GM12878 (cell line): ENCODE data around the gene DDX4.

Experiments used
- EP300 ChIP-seq, 2 experiments: fragments of 150-350 bp in 1 of 2; IDR thresholded peaks; 2 replicates each; pipeline ENCODE4 v1.6.1; 2011 to 2012; ENCODE audit warnings: low read depth in 2 of 2, low read length in 2 of 2, borderline replicate concordance in 1 of 2, improper control_type of control experiment in 1 of 2, inconsistent platforms in 1 of 2; ENCODE audit not compliant: control insufficient read depth in 1 of 2
- EZH2 ChIP-seq: IDR thresholded peaks from 2 replicates; pipeline ENCODE4 v1.6.1; 2012; ENCODE audit warnings: low read depth, mild to moderate bottlenecking, control low read depth, inconsistent platforms, low read length, borderline replicate concordance; ENCODE audit not compliant: control insufficient read depth
- NBN ChIP-seq: fragments of 450-650 bp; IDR thresholded peaks from 2 replicates; pipeline ENCODE4 v1.6.1; 2016
- SREBF2 ChIP-seq: IDR thresholded peaks from 2 replicates; pipeline ENCODE4 v1.6.1; 2012; ENCODE audit warnings: mild to moderate bottlenecking, low read length
- TAF1 ChIP-seq: IDR thresholded peaks from 2 replicates; pipeline ENCODE4 v1.6.1; 2011; ENCODE audit warnings: mild to moderate bottlenecking, low read depth, low read length, borderline replicate concordance
- ZNF274 ChIP-seq: IDR thresholded peaks from one replicate; pipeline ENCODE4 v1.8.0; 2011; ENCODE audit not compliant: insufficient read length, insufficient read depth
- TF ChIP-seq, protein P1 (sequence below), 3 experiments: IDR thresholded peaks in 2 of 3; conservative IDR thresholded peaks in 1 of 3; 2 replicates each; pipeline ENCODE4 v1.5.1; 2011; ENCODE audit warnings: low read depth in 3 of 3, low read length in 3 of 3, mild to moderate bottlenecking in 3 of 3, control low read depth in 2 of 3, moderate library complexity in 2 of 3, inconsistent platforms in 1 of 3, mixed read lengths in 1 of 3; ENCODE audit not compliant: control insufficient read depth in 2 of 3, insufficient read depth in 1 of 3; ENCODE audit errors: extremely low read depth in 1 of 3
- TF ChIP-seq, protein P2 (sequence below): IDR thresholded peaks from 2 replicates; pipeline ENCODE4 v1.6.1; 2012; ENCODE audit warnings: low read length, inconsistent platforms
- TF ChIP-seq, protein P3 (sequence below): IDR thresholded peaks from 2 replicates; pipeline ENCODE4 v1.6.1; 2011; ENCODE audit warnings: low read depth, low read length, improper control_type of control experiment, borderline replicate concordance
- TF ChIP-seq, protein P4 (sequence below): fragments of 450-650 bp; IDR thresholded peaks from 2 replicates; pipeline ENCODE4 v1.6.1; 2017; ENCODE audit warnings: mild to moderate bottlenecking, moderate library complexity
- TF ChIP-seq, protein P5 (sequence below): fragments of 150-350 bp; IDR thresholded peaks from 2 replicates; pipeline ENCODE4 v1.6.1; 2016; ENCODE audit warnings: low read depth, low read length

DNA sequence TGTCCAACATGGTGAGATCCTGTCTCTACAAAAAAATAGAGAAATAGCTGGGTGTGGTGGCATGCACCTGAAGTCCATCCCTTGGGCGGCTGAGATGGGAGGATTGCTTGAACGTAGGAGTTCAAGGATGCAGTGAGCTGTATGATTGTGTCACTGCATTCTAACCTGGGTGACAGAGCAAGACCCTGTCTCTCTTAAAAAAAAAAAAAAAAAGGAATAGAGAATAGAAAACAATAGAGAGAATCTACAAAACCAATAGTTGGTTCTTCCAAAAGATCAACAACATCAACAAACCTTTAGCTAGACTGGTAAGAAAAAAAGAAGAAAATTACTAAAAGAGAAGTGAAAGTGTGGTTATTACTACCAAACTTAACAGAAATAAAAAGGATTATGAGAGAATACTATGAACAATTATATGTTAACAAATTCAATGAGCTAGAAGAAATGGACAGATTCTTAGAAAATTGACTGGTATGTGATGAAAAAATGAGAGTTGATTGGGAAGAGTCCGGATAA, 17.6 kb upstream of the DDX4 start:
- TF ChIP-seq, protein P1, sequence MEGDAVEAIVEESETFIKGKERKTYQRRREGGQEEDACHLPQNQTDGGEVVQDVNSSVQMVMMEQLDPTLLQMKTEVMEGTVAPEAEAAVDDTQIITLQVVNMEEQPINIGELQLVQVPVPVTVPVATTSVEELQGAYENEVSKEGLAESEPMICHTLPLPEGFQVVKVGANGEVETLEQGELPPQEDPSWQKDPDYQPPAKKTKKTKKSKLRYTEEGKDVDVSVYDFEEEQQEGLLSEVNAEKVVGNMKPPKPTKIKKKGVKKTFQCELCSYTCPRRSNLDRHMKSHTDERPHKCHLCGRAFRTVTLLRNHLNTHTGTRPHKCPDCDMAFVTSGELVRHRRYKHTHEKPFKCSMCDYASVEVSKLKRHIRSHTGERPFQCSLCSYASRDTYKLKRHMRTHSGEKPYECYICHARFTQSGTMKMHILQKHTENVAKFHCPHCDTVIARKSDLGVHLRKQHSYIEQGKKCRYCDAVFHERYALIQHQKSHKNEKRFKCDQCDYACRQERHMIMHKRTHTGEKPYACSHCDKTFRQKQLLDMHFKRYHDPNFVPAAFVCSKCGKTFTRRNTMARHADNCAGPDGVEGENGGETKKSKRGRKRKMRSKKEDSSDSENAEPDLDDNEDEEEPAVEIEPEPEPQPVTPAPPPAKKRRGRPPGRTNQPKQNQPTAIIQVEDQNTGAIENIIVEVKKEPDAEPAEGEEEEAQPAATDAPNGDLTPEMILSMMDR (IDR thresholded peaks at IDR 0.05 in 2 of 3, conservative IDR thresholded peaks at IDR 0.05 in 1 of 3; ENCODE audit: control insufficient read depth in 2 of 3, extremely low read depth in 1 of 3, insufficient read depth in 1 of 3, low read depth in 3 of 3, low read length in 3 of 3), result no peak
- no peak for TF ChIP-seq EP300 (IDR thresholded peaks at IDR 0.05; ENCODE audit: borderline replicate concordance in 1 of 2, control insufficient read depth in 1 of 2, low read depth in 2 of 2, low read length in 2 of 2)
- TF ChIP-seq, protein P2, sequence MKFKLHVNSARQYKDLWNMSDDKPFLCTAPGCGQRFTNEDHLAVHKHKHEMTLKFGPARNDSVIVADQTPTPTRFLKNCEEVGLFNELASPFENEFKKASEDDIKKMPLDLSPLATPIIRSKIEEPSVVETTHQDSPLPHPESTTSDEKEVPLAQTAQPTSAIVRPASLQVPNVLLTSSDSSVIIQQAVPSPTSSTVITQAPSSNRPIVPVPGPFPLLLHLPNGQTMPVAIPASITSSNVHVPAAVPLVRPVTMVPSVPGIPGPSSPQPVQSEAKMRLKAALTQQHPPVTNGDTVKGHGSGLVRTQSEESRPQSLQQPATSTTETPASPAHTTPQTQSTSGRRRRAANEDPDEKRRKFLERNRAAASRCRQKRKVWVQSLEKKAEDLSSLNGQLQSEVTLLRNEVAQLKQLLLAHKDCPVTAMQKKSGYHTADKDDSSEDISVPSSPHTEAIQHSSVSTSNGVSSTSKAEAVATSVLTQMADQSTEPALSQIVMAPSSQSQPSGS, result no peak
- TF ChIP-seq TAF1, result no peak
- no peak for TF ChIP-seq ZNF274
- no peak for TF ChIP-seq NBN
- no peak for TF ChIP-seq EZH2
- TF ChIP-seq, protein P3, sequence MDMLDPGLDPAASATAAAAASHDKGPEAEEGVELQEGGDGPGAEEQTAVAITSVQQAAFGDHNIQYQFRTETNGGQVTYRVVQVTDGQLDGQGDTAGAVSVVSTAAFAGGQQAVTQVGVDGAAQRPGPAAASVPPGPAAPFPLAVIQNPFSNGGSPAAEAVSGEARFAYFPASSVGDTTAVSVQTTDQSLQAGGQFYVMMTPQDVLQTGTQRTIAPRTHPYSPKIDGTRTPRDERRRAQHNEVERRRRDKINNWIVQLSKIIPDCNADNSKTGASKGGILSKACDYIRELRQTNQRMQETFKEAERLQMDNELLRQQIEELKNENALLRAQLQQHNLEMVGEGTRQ, result no peak
- no peak for TF ChIP-seq SREBF2
- TF ChIP-seq, protein P4, sequence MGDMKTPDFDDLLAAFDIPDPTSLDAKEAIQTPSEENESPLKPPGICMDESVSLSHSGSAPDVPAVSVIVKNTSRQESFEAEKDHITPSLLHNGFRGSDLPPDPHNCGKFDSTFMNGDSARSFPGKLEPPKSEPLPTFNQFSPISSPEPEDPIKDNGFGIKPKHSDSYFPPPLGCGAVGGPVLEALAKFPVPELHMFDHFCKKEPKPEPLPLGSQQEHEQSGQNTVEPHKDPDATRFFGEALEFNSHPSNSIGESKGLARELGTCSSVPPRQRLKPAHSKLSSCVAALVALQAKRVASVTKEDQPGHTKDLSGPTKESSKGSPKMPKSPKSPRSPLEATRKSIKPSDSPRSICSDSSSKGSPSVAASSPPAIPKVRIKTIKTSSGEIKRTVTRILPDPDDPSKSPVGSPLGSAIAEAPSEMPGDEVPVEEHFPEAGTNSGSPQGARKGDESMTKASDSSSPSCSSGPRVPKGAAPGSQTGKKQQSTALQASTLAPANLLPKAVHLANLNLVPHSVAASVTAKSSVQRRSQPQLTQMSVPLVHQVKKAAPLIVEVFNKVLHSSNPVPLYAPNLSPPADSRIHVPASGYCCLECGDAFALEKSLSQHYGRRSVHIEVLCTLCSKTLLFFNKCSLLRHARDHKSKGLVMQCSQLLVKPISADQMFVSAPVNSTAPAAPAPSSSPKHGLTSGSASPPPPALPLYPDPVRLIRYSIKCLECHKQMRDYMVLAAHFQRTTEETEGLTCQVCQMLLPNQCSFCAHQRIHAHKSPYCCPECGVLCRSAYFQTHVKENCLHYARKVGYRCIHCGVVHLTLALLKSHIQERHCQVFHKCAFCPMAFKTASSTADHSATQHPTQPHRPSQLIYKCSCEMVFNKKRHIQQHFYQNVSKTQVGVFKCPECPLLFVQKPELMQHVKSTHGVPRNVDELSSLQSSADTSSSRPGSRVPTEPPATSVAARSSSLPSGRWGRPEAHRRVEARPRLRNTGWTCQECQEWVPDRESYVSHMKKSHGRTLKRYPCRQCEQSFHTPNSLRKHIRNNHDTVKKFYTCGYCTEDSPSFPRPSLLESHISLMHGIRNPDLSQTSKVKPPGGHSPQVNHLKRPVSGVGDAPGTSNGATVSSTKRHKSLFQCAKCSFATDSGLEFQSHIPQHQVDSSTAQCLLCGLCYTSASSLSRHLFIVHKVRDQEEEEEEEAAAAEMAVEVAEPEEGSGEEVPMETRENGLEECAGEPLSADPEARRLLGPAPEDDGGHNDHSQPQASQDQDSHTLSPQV, result no peak
- TF ChIP-seq, protein P5, sequence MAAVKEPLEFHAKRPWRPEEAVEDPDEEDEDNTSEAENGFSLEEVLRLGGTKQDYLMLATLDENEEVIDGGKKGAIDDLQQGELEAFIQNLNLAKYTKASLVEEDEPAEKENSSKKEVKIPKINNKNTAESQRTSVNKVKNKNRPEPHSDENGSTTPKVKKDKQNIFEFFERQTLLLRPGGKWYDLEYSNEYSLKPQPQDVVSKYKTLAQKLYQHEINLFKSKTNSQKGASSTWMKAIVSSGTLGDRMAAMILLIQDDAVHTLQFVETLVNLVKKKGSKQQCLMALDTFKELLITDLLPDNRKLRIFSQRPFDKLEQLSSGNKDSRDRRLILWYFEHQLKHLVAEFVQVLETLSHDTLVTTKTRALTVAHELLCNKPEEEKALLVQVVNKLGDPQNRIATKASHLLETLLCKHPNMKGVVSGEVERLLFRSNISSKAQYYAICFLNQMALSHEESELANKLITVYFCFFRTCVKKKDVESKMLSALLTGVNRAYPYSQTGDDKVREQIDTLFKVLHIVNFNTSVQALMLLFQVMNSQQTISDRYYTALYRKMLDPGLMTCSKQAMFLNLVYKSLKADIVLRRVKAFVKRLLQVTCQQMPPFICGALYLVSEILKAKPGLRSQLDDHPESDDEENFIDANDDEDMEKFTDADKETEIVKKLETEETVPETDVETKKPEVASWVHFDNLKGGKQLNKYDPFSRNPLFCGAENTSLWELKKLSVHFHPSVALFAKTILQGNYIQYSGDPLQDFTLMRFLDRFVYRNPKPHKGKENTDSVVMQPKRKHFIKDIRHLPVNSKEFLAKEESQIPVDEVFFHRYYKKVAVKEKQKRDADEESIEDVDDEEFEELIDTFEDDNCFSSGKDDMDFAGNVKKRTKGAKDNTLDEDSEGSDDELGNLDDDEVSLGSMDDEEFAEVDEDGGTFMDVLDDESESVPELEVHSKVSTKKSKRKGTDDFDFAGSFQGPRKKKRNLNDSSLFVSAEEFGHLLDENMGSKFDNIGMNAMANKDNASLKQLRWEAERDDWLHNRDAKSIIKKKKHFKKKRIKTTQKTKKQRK, result no peak
